GM12874 (cell line): ENCODE results near the gene KLHL29.

Source experiments
- TF ChIP-seq, protein P1 (sequence below): IDR thresholded peaks from 2 replicates; pipeline ENCODE4 v1.5.1; 2011; ENCODE audit warnings: low read depth, mild to moderate bottlenecking, control low read depth, low read length, moderate library complexity; ENCODE audit not compliant: insufficient read depth

The KLHL29 gene

DNA sequence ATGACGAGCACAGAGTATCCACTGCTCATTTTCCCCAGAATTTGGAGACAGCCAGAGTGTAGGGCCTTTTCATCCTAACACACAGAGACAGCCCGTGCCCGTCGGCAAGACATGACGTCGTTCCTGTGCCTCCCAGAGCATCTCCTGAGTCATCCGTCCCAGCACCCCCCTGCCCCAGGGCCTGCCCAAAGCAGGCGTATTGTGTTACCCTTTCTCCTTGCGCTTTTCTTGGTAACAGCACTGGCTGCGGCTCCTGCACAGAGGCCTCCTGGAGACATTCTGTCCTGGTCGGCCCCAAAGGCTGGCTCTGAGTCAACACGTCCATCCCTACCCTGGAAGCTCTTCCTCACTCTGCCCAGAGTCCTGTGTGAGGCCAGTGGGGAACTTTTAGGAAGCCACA lies 217.1 kb downstream of the KLHL29 start:
- TF ChIP-seq, protein P1, sequence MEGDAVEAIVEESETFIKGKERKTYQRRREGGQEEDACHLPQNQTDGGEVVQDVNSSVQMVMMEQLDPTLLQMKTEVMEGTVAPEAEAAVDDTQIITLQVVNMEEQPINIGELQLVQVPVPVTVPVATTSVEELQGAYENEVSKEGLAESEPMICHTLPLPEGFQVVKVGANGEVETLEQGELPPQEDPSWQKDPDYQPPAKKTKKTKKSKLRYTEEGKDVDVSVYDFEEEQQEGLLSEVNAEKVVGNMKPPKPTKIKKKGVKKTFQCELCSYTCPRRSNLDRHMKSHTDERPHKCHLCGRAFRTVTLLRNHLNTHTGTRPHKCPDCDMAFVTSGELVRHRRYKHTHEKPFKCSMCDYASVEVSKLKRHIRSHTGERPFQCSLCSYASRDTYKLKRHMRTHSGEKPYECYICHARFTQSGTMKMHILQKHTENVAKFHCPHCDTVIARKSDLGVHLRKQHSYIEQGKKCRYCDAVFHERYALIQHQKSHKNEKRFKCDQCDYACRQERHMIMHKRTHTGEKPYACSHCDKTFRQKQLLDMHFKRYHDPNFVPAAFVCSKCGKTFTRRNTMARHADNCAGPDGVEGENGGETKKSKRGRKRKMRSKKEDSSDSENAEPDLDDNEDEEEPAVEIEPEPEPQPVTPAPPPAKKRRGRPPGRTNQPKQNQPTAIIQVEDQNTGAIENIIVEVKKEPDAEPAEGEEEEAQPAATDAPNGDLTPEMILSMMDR, result no peak

DNA sequence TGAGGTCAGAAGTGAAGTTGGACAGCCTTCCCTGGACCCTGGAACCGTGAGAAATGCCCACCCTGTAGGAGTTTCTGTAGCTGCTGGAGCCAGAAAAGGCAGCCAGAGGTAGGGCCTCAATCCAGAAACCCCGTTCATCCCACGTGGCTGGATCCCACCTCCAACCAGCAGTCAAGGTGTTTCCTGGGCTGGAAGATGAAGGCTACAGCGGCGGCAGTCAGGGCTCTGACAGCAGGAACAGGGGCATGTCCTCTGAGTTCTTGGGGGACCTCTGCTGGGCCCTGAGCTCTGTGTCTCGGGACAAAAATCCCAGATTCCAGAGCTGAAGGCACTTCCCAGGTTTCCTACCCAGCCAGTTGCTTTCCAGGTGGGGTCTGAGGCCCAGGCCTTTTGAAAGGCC lies 218.2 kb downstream of the KLHL29 start:
- TF ChIP-seq, protein P1, result no peak

DNA sequence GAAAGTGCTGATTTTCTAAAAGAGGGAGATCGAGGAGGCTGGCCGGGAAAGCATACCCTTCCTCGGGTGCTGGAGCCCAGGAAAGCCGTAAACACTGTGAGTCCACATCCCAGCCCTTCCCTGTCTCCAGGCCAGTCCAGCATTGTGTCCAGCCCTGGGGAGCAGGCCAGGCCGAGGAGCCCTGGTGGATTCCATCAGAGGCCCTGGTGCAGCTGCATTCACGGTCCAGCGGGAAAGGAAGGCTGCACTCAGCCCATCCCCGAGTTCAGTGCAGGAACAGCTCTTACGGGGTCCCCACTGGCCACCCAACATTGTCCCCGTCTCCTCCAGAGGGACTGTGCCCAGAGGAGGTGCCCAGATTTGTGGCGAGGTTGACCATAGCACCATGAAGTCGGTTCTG lies 218.6 kb downstream of the KLHL29 start:
- TF ChIP-seq, protein P1, result no peak

DNA sequence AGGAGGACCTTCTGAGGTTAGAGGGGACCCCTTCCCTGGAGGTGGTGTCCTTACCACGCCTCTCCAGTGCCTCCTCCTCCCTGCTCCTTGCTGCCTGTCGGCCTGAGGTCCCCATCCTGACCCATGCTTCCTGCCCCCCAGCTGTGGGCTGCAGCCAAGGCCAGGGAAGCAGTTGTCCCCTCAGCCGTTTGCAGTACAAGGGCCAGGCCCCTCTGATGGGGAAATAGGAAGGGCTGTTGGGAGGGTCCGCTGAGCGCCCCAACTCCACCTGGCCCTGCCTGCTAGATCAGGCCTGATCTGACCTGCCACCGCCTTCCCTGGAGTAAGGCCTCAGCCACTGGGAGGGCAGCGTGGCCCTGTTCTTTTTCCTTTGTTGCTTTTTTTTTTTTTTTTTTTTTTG lies 219.8 kb downstream of the KLHL29 start:
- TF ChIP-seq, protein P1, result no peak

DNA sequence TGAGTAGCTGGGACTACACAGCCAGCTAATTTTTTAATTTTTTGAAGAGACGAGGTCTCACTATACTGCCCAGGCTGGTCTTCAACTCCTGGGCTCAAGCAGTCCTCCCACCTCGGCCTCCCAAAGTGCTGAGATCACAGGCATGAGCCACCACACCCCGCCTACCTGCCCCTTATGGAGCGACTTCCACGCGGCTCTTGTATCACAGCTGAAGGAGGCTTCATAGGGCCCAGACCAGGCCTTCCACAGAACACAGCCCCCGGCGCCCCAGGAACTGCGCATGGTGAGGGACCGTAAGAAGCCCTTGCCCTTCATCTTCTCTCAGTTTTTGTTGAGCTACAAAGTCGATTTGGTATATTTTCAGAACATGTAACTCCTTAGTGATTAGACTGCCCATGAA lies 220.3 kb downstream of the KLHL29 start:
- TF ChIP-seq, protein P1, result no peak

DNA sequence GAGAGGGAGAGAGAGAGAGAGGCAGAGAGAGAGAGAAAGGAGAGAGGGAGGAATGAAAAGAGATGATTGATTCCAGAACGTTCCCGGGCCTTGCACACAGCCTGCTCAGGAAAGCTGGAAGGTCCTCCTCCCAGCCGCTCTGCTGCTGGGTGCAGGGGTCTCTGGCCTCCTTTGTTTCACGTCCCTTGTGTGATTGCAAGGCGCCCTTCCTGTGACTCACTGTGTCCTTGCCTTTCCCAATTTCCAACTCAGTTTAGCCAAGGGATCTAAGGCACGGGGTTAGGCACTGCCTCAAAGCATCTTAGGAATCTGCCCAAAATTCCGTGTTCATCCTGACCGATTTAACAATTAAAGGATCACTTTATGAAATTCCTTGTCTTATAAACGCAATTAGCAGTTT lies 221.2 kb downstream of the KLHL29 start:
- TF ChIP-seq, protein P1, result no peak

DNA sequence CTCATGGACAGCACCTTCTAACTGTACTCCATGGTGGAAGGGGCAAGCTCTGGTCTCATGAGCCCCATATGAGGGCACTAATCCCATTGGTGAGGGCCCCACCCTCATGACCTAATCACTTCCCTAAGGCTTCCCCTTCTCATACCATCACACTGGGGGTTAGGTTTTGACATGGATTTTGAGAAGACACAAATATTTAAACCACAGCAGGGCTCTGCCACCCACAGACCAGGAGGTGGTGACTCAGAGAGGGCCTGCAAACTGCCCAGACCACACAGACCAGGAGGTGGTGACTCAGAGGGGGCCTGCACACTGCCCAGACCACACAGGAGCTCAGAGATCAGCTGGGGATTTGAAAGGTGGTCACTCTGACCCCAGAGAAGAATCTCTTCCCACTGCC lies 222.0 kb downstream of the KLHL29 start:
- TF ChIP-seq, protein P1, result no peak

DNA sequence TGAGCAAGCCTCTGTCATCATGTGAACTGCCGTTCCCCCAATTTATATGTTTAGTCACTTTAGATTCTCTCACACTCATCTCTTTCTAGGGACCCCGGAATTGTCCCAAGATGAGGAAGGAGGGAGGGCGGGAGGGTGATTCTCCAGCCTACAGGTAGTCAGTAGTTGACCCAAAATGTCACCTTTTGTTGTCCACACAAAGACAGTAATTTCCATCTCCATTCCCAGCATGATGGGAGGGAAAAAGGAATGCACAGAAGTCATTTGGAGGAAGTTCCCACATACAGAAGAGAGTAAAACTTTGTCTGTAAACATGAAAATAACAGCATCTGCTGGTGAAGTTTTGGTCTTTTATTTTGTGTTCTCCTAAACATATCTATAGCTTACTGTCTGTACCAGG lies 222.9 kb downstream of the KLHL29 start:
- TF ChIP-seq, protein P1, result no peak
